Stomach smooth muscle (tissue), 2 donors: ENCODE results near the gene RRP1B.
A peak's percentile ranks its signal among the peaks of the same experiment; 100 is the strongest.

Experiments
- H3K27ac ChIP-seq: one replicate; pipeline ENCODE4 v1.7.0; 2013; ENCODE audit warnings: mild to moderate bottlenecking, low read length, inconsistent platforms
- H3K27me3 ChIP-seq, 2 donors: one replicate each; pipeline ENCODE4 v1.7.0; 2013; ENCODE audit warnings: low read length in 2 of 2; ENCODE audit not compliant: insufficient read depth in 2 of 2, control insufficient read depth in 1 of 2
- H3K36me3 ChIP-seq, 2 donors: one replicate each; pipeline ENCODE4 v1.7.0; 2013; ENCODE audit warnings: low read length in 2 of 2; ENCODE audit not compliant: control insufficient read depth in 2 of 2, insufficient read depth in 2 of 2
- H3K4me1 ChIP-seq: one replicate; pipeline ENCODE4 v1.7.0; 2013; ENCODE audit warnings: low read length; ENCODE audit not compliant: control insufficient read depth, insufficient read depth
- H3K4me3 ChIP-seq, 2 donors: one replicate each; pipeline ENCODE4 v1.7.0; 2013; ENCODE audit warnings: low read length in 2 of 2
- H3K9ac ChIP-seq, 2 donors: one replicate each; pipeline ENCODE4 v1.7.0; 2013; ENCODE audit warnings: low read length in 2 of 2, mild to moderate bottlenecking in 1 of 2
- H3K9me3 ChIP-seq, 2 donors: one replicate each; pipeline ENCODE4 v1.7.0; 2013; ENCODE audit warnings: low read length in 2 of 2; ENCODE audit not compliant: control insufficient read depth in 2 of 2
- donor health status: healthy.
- donor health status: Pancreatic carcinoma.

RRP1B gene

DNA sequence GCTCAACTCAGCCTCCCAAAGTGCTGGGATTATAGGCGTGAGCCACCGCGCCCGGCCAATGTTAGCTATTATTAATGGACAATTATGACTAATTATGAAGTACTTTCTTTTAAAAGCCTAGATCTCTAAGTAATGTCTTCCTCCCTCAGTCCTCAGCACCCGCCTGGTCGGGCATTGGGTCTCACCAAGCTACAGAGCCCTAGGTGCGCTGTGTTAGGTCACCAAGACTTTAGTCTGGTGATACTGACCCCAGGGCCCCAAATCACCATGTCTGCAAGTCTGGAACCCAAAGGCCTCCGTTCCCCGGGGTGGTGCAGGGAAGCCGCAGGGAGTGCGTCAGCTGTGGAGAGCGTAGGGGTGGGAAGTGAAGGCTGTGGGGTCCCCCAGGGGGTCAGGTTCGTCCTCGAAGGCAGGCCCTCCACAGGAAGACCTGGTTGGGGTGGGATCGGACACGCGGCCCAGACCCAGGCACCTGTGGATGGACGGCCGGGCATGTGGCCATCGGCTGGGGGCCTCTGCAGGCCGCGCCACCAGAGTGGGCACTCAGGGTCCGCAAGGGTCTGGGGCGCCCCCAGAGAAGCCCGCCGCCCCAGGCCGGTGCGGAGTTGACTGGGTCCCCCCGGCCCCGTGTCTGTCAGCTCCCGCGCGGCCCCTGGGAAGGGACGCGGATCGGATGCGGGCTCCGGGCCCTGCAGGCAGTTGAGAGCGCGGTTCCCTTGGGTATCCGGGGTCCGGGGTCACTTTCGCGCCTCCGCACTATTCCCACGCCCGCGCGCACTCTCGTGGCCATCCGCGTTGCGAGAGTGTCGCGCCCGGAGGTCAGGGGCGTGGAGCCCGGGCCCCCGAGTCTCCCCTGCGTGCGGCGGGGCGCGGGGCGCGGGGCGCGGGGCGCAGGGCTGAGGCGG lies 58.9 kb downstream of the RRP1B start:
- peaks cover 34% of the 10 kb centered on the region for H3K4me1 ChIP-seq
- H3K27ac ChIP-seq: no peak overlapping the region

DNA sequence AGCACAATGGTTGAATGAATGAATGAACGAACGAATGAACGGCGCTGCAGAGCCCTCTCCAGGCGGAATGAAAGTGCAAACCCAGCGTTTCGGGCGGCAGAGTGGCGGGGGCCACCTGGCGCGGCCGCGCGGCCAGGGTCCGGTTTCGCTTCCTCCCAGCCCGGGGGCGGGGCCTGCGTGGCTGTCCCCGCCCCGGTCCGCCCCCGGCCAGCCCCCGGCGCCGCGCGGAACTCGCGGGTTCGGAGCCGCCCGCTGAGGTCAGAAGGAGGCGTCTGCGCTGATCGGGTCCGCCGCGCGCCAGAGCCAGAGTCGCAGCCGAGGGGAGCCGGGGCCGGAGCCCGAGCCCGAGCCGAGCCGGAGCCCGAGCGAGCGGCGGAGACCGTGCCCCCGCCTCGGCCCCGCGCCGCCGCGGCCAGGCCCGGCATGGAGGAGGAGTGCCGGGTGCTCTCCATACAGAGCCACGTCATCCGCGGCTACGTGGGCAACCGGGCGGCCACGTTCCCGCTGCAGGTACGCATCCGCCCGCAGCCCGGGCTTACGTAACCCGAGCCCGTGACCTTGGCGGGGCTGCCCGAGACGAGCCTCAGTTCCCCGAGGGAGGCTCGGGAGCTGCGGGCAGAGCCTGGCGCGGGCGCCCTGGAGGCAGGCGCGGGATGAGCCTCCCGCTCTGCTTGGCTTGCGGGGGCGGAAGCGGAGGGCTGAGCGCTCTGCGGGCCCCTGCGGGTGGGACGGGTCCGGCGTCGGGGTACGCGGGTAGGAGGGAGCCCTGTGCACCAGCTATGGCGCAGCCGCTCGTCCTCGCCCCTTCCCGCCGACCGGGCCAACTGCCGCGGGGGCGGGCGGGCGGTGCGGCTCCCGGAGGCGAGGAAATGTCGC lies 59.8 kb downstream of the RRP1B start, which contains the start of gene PDXK:
Gene PDXK, plus strand, starts transcription at position 258 of the 876 bp plus-strand sequence. Its CDS starts 166 bp downstream, at position 424.
- H3K9me3 ChIP-seq: no peaks in the 10 kb centered on the region
- H3K4me3 ChIP-seq: peak within 1 kb of the TSS; percentile 87 to 93
- H3K27me3 ChIP-seq: no peaks in the 10 kb centered on the region
- peak within 1 kb of the TSS; percentile 55 for H3K27ac ChIP-seq
- H3K9ac ChIP-seq: peak within 1 kb of the TSS; percentile 72 to 83
- peaks cover 0 to 2% of the 10 kb centered on the region in 2 donors for H3K36me3 ChIP-seq
- H3K4me1 ChIP-seq: peaks cover 34% of the 10 kb centered on the region

More for the DNA sequence above, 58.9 kb downstream of the RRP1B start:
- Histone ChIP-seq H3K27me3 (no peaks in the 10 kb centered on the region), H3K36me3 (no peaks in the 10 kb centered on the region), H3K4me3 (peak overlapping the region; percentile 87 to 93), H3K9ac (peak overlapping the region in 1 of 2 donors; percentile 72), H3K9me3 (no peaks in the 10 kb centered on the region)

DNA sequence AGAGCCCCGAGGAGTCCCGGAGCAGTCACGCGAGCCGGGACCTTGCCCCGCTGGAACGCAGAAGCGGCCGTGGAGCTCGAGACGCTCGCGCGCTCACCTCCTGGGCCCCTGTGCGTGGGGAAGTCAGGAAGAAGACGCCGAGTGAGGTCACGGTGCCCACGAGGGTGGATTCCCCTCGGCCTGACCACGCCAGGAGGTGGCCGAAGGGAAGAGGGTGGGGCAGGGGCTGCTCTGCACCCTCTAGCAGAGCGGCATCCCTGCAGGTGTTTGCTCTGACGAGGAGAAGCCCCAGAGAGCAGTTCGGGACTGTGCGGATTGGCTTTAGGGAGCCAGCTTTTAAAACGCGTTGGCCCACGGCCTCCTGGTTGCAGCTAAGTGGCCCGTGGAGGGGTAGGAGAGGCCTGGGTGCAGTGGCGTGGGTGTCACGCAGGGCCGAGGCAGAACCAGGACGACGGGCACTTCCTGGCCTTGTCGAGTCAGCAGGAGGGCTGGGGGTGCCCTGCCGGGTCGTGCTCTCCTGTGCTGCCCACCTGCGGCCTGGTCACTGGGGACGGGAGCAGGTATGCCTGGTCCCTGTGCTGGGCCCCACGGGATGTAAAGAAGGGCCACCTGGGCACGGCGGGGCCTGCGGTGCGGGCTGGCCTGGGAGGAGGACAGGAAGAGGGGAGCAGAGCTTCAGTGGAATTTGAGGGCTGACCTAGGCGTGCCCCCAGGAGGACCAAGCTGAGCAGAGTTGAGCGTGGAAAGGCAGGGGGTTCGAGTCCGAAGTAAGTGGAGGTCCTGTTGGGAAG lies 60.6 kb downstream of the RRP1B start:
- Histone ChIP-seq H3K36me3 (peaks cover 0 to 2% of the 10 kb centered on the region in 2 donors), H3K27me3 (no peaks in the 10 kb centered on the region), H3K9me3 (no peaks in the 10 kb centered on the region), H3K4me3 (peak overlapping the region; percentile 87 to 93), H3K4me1 (peaks cover 34% of the 10 kb centered on the region), H3K9ac (peak overlapping the region; percentile 72 to 83), H3K27ac (peak overlapping the region; percentile 55)

DNA sequence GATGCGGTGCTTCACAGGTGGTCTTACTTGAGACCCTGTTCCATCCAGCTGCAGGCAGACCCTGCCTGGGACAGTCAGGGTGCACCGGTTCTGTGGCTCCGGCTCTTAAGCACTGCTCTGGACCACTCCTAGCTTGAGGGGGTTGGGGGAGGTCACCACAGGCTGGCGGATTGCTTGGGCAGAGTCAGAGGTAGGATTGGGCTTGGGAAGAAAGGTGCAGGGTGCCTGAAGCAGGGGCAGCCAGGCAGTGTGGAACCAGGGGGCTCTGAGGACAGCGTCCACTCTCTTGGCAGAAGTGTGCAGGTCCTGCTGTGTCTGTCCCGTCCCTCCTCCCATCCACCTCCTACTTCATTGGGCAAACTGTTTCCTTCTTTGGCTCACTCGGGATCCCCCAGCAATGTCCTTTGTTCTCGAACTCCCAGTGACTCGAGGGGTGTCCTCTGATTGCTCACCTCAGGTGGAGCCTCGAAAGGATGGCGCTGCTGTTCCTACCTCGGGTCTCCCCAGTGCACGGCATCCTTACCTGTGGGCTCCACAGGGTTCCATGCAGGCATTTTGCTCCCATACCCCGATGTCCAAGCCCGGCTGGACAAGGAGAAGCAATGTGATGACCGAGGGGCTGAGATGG lies 61.3 kb downstream of the RRP1B start:
- Histone ChIP-seq H3K36me3 (peaks cover 0 to 2% of the 10 kb centered on the region in 2 donors), H3K9me3 (no peaks in the 10 kb centered on the region), H3K9ac (peak overlapping the region; percentile 72 to 83), H3K27ac (no peak overlapping the region), H3K4me1 (peaks cover 34% of the 10 kb centered on the region), H3K27me3 (no peaks in the 10 kb centered on the region), H3K4me3 (peak overlapping the region; percentile 87 to 93)

DNA sequence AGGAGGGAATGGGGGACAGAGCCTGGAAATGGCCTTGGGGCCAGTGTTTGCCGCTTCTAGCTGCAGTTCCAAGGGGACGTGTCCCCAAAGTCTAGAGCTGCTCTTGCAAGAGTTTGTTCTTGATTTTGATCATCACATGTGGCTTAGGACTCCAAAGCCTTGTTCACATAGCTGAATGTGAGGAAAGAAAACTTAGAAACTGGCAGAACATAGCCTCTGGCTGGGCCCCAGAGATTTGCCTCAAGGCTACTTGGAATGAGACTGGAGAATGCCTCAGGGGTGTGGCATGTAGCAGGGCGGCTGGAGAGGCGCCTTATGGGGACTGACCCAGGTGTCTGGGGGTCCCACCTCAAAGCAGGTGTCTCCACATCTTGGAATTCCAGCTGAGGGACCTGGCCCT lies 61.8 kb downstream of the RRP1B start:
- Histone ChIP-seq H3K27me3 (no peaks in the 10 kb centered on the region), H3K4me3 (peak overlapping the region in 1 of 2 donors; percentile 87), H3K9me3 (no peaks in the 10 kb centered on the region), H3K9ac (no peak overlapping the region), H3K27ac (no peak overlapping the region), H3K36me3 (peaks cover 0 to 2% of the 10 kb centered on the region in 2 donors), H3K4me1 (peaks cover 40% of the 10 kb centered on the region)

DNA sequence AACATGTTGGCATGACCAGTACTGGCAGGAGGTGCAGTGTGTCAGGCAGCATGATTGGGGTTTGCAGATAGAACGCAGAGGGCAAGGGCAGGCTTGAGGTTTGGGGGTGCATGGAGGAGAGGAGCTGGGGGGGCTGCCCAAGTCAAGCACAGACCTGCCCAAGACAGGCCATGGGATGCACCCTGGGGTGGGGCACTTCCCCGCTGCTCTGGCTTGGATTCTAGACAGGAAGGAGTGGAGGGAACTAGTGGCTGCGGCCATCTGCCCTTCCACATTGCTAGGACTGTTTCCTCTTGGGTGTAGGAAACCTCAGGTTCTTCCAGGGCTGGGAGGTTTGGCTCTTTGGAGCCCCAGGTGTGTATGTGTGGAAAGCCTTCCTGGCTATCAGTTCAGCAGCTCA lies 62.6 kb downstream of the RRP1B start:
- peaks cover 0 to 2% of the 10 kb centered on the region in 2 donors for H3K36me3 ChIP-seq
- peaks cover 46% of the 10 kb centered on the region for H3K4me1 ChIP-seq
- no peaks in the 10 kb centered on the region for H3K27me3 ChIP-seq
- no peak overlapping the region for H3K27ac ChIP-seq
- no peak overlapping the region for H3K4me3 ChIP-seq
- H3K9ac ChIP-seq: no peak overlapping the region
- H3K9me3 ChIP-seq: no peaks in the 10 kb centered on the region

DNA sequence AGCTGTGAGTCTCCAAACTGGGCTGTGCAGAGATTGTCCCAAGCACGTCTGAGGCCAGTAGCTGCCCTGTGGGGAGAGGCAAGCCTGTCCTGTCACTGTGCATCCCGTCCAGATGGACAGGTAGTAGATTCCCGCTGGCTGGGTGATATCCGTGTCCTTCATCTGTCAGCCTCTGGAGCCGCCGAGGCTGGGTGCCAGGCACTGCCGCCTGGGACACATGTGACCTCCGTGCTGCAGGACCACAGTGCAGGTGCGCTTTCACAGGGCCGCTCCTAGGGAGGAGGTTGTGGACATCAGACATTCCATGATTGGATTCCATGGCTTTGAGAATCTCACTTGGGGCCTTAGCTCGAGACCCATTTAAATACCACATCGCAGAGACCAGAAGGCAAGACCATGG lies 64.3 kb downstream of the RRP1B start:
- Histone ChIP-seq H3K27me3 (no peaks in the 10 kb centered on the region), H3K9ac (no peak overlapping the region), H3K27ac (no peak overlapping the region), H3K4me1 (peaks cover 56% of the 10 kb centered on the region), H3K36me3 (peaks cover 0 to 2% of the 10 kb centered on the region in 2 donors), H3K9me3 (no peaks in the 10 kb centered on the region), H3K4me3 (no peak overlapping the region)

DNA sequence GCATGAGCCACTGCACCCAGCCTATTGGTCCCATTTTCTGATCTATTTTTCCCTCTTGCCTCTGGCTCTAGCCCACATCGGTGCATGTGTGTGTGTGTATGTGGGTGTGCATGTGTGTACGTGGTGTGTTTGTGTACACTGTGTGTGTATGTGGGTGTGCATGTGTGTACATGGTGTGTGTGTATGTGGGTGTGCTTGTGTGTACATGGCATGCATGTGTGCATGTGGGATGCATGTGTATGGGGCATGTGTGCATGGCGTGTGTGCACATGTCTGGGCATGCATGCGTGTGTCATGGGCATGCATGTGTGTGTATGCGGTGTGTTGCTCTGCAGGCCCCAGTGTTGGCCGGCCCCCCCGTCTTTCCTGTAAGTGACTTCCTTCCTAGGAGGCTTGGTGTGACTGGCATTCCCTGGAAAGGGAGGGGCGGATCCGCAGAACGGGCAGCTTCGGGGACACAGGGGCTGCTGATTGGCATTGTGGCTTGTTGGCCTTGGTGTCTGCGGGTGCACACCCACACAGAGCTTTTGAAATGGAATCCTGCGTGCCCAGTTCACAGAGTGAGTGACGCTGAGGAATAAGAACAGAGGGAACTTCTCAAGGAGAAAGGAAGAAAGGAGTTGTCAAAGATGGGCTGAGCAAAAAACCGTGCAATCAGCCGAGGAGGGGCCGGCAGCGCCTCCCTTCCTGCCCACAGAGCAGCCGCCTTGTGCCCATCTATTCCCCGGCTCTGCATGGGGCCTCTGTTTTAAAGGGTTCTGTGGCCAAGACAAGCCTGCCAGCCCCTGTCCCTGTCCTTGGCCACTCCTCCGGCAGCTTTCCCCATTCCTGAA lies 67.5 kb downstream of the RRP1B start:
- Histone ChIP-seq H3K4me1 (peaks cover 39% of the 10 kb centered on the region), H3K4me3 (peak overlapping the region in 1 of 2 donors; percentile 76), H3K36me3 (peaks cover 0 to 2% of the 10 kb centered on the region in 2 donors), H3K9ac (no peak overlapping the region), H3K27me3 (no peaks in the 10 kb centered on the region), H3K27ac (peak overlapping the region; percentile 92), H3K9me3 (no peaks in the 10 kb centered on the region)

DNA sequence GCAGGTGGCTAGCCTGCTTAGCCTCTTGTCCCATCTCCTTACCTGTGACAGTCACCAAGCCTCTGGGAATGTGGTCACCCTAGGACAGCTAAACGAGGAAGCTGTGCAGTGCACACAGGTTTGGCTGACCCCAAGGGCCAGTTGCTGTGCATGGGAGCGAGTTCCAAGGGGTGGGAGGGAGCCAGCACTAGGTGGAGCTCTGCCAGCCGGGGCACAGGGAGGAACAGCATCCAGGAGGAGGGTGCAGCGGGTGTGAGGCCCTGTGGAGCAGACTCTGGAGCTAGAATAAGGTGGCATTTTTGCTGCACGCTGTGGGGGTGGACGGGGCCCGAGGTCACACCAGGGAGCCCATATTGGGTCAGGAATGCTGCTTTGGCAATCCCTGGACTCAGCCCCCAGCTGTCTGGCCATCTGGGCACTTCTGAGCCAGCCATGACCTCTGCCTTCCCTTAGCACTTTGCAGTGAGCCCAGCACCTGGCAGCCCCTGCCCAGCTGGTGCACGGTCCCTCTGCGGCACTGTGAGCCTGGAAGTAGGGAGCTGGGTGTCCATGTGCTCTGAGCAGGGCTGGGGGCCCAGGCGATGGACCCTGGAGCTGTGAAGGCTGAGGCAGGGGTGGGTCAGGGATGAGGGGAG lies 68.3 kb downstream of the RRP1B start:
- Histone ChIP-seq H3K4me3 (peak overlapping the region; percentile 76), H3K27me3 (no peaks in the 10 kb centered on the region), H3K9me3 (no peaks in the 10 kb centered on the region), H3K4me1 (peaks cover 35% of the 10 kb centered on the region), H3K9ac (peak overlapping the region; percentile 21 to 73), H3K27ac (peak overlapping the region; percentile 92), H3K36me3 (peaks cover 0 to 3% of the 10 kb centered on the region in 2 donors)
